IPS DF 6.9 (cell line): ENCODE results near the gene SPON1.
"Not testable (repeated sequence)": the region's sequence is repeated elsewhere in the genome, so short reads cannot be mapped to it uniquely, and the experiment has no call there.

Experiments used
- DNase-seq: peaks from one replicate; pipeline ENCODE4 v3.0.0-alpha.2; 2013; ENCODE audit warnings: low read depth, low spot score
- H3K27ac ChIP-seq: one replicate; pipeline ENCODE4 v1.5.1; 2013; ENCODE audit warnings: low read length, control low read depth
- H3K27me3 ChIP-seq: 2 replicates; pipeline ENCODE4 v1.6.1; 2013; ENCODE audit warnings: mild to moderate bottlenecking, low read length; ENCODE audit not compliant: control insufficient read depth, insufficient read depth
- H3K36me3 ChIP-seq: 2 replicates; pipeline ENCODE4 v1.6.1; 2013; ENCODE audit warnings: low read length; ENCODE audit not compliant: control insufficient read depth, insufficient read depth
- H3K4me1 ChIP-seq: 2 replicates; pipeline ENCODE4 v1.6.1; 2013; ENCODE audit warnings: low read length; ENCODE audit not compliant: control insufficient read depth, insufficient read depth
- H3K4me3 ChIP-seq: 2 replicates; pipeline ENCODE4 v1.5.1; 2013; ENCODE audit warnings: mild to moderate bottlenecking, low read length
- H3K9me3 ChIP-seq: 2 replicates; pipeline ENCODE4 v1.6.1; 2013; ENCODE audit warnings: low read length, inconsistent platforms; ENCODE audit not compliant: control insufficient read depth, insufficient read depth
- WGBS: extraction: QIAGEN DNeasy Blood & Tissue Kit; methylation state at CpG from one replicate; pipeline ENCODE4 v1.1.7; 2013; ENCODE audit warnings: mixed read lengths, missing lambda C conversion rate; ENCODE audit not compliant: insufficient read length, insufficient coverage; 5-methylcytosine and 5-hydroxymethylcytosine counted together

SPON1 gene

DNA sequence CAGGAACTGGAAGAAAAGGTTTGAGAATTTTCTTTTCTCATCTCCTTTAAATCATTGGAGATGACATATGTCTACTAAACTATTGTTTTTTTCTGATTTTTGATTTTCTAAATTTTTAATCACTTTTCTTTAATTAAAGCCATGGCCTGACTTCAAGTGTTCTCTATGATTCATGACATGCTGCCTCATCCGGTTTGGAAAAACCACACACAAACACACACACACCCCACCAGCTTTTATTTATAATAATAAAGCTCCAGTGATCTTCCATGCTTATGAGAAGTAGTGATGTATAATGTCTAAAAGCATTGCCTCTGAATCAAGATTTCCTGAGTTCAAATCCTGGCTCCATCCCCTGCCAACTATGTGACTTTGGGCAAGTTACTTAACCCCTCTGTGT, 179.2 kb downstream of the SPON1 start:
- Histone ChIP-seq H3K27ac (no peak overlapping the region), H3K36me3 (no peaks in the 10 kb centered on the region), H3K4me1 (no peaks in the 10 kb centered on the region), H3K9me3 (no peaks in the 10 kb centered on the region), H3K4me3 (no peak overlapping the region), H3K27me3 (no peaks in the 10 kb centered on the region)
- WGBS: no CpG with 5 or more reads among the region's 1 CpG
- DNase-seq: no peak

DNA sequence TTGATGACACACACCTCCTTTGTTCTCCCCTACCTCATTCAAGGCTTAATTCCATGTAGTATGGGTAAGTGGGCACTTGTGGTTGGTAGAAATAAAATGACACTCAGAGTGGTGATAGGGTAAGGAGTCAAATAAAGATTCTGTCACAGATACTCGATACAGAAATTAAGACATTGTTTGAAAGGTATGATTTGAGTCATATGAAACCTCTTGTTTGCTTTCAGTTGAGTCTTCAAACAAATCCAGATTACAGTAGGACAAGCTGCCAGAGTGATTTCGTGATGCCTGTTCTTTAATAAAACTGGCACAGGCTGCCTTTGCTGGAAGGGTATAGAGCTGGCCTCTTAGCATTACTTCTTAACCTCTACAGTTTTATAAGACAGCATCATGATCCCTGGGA, 182.4 kb downstream of the SPON1 start:
- Histone ChIP-seq H3K27me3 (no peaks in the 10 kb centered on the region), H3K27ac (no peak overlapping the region), H3K36me3 (no peaks in the 10 kb centered on the region), H3K9me3 (no peaks in the 10 kb centered on the region), H3K4me1 (no peaks in the 10 kb centered on the region), H3K4me3 (no peak overlapping the region)
- no peak for DNase-seq
- WGBS: no CpG with 5 or more reads among the region's 2 CpGs

DNA sequence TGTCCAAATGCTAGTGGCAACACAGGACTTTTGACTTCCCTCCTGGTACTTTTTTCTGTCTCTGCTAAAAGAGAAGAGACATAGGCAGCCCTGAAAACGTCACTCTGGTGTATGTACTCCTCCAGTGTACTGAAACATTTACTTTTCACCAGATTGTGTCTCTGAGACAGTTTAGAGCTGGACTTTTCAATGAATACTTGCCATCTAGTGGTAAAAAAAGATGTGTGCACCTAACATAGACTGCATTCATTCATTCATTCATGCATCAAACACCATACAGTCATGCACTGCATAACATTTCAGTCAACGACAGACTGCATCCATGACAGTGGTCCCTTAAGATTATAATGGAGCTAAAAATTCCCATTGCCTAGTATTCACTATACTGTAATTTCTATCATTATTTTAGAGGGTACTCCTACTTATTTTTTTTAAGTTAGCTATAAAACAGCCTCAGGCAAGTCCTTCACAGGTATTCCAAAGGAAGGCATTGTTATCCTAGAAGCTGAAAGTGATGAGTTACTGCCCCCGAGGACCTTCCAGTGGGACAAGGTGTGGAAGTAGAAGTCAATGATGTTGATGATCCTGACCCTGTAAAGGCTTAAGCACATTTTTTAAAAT, 186.2 kb downstream of the SPON1 start:
- no peak overlapping the region for H3K27ac ChIP-seq
- H3K4me3 ChIP-seq: no peak overlapping the region
- H3K9me3 ChIP-seq: no peaks in the 10 kb centered on the region
- no peaks in the 10 kb centered on the region for H3K36me3 ChIP-seq
- DNase-seq: no peak
- H3K4me1 ChIP-seq: no peaks in the 10 kb centered on the region
- H3K27me3 ChIP-seq: no peaks in the 10 kb centered on the region
- no CpG with 5 or more reads among the region's 3 CpGs for WGBS

DNA sequence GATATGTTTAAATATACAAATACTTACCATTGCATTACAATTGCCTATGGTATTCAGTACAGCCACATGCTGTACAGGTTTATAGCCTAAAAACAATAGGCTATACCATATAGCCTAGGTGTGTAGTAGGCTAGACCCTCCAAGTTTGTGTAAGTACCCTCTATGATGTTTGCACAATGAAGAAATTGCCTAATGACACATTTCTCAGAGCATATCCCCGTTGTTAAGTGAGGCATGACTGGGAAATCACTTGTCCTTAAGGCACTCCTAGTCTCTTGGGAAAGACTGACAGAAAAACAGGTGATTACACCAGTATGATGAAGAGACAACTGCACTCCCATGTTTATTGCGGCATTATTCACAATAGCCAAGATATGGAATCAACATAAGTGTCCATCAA, 187.2 kb downstream of the SPON1 start:
- H3K4me1 ChIP-seq: no peaks in the 10 kb centered on the region
- no peak for DNase-seq
- no peaks in the 10 kb centered on the region for H3K27me3 ChIP-seq
- H3K27ac ChIP-seq: no peak overlapping the region
- no peaks in the 10 kb centered on the region for H3K36me3 ChIP-seq
- H3K9me3 ChIP-seq: no peaks in the 10 kb centered on the region
- WGBS: no CpG with 5 or more reads among the region's 2 CpGs
- no peak overlapping the region for H3K4me3 ChIP-seq

DNA sequence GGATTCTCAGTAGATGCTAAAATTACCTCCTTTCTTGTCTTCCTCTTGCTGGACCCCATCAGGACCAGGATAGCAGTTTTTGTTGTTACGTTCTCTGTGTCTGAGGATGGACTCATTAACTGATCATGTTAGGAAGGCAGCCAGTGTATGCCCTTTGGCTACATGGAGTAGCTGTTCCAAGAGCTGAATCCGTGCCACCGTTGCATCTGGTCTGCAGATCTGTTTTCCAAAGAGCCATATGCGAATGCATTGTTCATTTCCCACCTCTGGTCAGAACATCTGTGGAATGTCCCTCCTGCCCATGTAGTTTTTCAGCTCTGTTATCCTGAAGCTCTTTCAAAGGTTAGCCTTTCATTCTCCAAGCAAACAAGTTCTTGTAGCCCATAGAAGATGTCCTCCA, 188.4 kb downstream of the SPON1 start:
- H3K4me3 ChIP-seq: no peak overlapping the region
- DNase-seq: no peak
- whole genome bisulfite sequencing: no CpG with 5 or more reads among the region's 4 CpGs
- no peaks in the 10 kb centered on the region for H3K36me3 ChIP-seq
- H3K27me3 ChIP-seq: no peaks in the 10 kb centered on the region
- no peaks in the 10 kb centered on the region for H3K4me1 ChIP-seq
- no peaks in the 10 kb centered on the region for H3K9me3 ChIP-seq
- H3K27ac ChIP-seq: no peak overlapping the region

DNA sequence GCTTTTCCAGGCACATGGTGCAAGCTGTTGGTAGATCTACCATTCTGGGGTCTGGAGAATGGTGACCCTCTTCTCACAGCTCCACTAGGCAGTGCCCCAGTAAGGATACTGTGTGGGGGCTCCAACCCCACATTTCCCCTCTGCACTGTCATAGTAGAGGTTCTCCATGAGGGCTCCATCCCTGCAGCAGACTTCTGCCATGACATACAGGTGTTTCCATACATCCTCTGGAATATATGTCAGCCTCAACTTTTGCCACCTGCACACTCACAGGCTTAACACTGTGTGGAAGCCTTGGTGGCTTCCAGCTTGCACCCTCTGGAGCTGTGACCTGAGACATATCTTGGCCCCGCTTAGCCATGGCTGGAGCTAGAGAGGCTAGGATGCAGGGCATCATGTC, 191.6 kb downstream of the SPON1 start:
- no CpG with 5 or more reads among the region's 1 CpG for WGBS

DNA sequence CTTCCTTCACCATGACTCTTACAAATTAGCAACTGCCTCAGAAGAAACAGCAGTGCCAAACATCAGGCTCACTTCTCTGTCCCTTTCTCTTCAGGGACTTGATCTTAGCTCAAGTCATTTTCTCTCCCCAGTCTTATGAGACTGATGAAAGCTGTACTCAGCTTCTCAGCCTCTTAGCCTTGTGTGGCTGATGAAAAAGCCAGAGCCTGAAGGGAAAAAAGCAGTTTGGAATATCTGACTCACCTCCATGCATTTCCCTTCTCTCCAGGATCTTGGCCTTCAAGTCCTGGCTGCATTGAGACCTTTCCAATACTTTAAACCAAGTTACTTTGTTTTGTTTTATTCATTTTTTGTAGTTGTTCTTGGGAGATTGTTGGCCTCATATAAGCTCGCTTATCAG, 195.9 kb downstream of the SPON1 start:
- H3K4me3 ChIP-seq: no peak overlapping the region
- H3K27ac ChIP-seq: no peak overlapping the region
- H3K9me3 ChIP-seq: no peaks in the 10 kb centered on the region
- no peaks in the 10 kb centered on the region for H3K4me1 ChIP-seq
- H3K27me3 ChIP-seq: no peaks in the 10 kb centered on the region
- no peak for DNase-seq
- no peaks in the 10 kb centered on the region for H3K36me3 ChIP-seq
- no CpG with 5 or more reads among the region's 1 CpG for WGBS

More for the DNA sequence above, 191.6 kb downstream of the SPON1 start:
- not testable (repeated sequence) for H3K4me3 ChIP-seq, H3K9me3 ChIP-seq, H3K27ac ChIP-seq, H3K36me3 ChIP-seq, DNase-seq, H3K27me3 ChIP-seq, H3K4me1 ChIP-seq

DNA sequence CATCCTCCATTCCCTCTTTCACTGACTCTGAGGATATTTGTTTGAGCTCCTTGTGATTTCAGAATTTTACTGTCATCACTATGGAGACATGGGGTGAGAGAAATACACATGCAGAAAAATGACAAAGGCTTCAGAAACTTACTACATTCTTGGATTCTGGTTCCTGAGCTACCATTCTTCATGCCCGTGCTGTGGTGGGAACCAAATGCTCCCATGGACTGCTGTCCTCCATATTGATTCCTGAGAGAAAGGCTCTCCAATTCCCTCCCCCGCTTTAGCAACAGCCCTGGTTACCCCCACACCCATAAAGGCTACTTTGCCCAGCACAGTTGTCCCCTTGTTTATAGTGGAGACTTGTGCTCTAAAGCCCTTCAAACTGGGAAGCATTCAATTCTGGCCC, 201.1 kb downstream of the SPON1 start:
- no peak overlapping the region for H3K4me3 ChIP-seq
- DNase-seq: no peak
- H3K4me1 ChIP-seq: no peaks in the 10 kb centered on the region
- H3K27ac ChIP-seq: no peak overlapping the region
- H3K36me3 ChIP-seq: no peaks in the 10 kb centered on the region
- WGBS: no CpG with 5 or more reads among the region's 2 CpGs
- H3K9me3 ChIP-seq: no peaks in the 10 kb centered on the region
- H3K27me3 ChIP-seq: no peaks in the 10 kb centered on the region

DNA sequence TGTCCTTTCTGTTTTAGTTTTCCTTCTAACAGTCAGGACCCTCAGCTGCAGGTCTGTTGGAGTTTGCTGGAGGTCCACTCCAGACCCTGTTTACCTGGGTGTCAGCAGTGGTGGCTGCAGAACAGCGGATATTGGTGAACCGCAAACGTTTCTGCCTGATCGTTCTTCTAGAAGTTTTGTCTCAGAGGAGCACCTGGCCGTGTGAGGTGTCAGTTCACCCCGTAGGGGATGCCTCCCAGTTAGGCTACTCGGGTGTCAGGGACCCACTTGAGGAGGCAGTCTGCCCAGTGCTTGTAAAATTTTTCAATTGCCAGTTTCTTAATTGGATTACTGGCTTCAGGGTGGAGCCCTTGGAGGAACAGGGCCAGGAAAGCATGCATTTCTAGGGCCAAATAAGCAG, 211.2 kb downstream of the SPON1 start:
- not testable (repeated sequence) for DNase-seq, H3K27ac ChIP-seq, H3K27me3 ChIP-seq, H3K4me1 ChIP-seq, H3K9me3 ChIP-seq, H3K4me3 ChIP-seq, H3K36me3 ChIP-seq
- no CpG with 5 or more reads among the region's 7 CpGs for WGBS

DNA sequence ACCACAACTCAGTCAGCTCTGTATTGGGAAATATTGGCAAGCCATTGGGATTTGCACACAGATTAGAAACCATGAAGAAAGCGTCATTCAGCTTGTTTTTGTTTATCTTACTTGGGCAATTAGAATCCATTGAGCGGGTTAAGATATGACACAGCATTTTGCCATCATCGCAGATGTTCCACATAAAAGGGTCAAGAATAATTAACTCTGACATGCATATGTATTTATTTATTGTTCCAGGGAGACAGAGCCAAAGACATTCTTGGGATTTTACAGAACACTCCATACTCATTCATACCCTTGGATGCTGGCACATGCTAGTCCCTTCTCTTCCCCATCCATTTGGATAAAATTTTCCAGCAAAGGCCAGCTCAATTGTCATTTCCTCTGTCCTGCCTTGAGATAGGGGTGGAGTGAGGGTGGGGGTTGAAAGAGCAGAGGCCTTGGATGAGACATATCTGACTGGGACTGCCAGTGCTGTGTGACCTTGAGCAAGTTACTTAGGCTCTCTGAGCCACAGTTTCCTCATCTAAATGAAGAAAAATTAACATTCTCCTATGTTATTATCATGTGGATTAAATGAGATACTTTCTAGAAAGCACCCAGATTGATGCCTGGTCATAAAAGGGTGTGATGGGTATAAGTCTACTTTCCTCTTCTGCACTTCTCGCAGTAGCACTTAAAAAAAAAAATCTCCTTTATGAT, 216.7 kb downstream of the SPON1 start:
- H3K36me3 ChIP-seq: no peaks in the 10 kb centered on the region
- WGBS: no CpG with 5 or more reads among the region's 4 CpGs
- no peak for DNase-seq
- peaks cover 2% of the 10 kb centered on the region; the same call in 1 of the 2 replicates for H3K4me1 ChIP-seq
- H3K9me3 ChIP-seq: no peaks in the 10 kb centered on the region
- H3K27me3 ChIP-seq: no peaks in the 10 kb centered on the region
- H3K4me3 ChIP-seq: no peak overlapping the region
- H3K27ac ChIP-seq: no peak overlapping the region

DNA sequence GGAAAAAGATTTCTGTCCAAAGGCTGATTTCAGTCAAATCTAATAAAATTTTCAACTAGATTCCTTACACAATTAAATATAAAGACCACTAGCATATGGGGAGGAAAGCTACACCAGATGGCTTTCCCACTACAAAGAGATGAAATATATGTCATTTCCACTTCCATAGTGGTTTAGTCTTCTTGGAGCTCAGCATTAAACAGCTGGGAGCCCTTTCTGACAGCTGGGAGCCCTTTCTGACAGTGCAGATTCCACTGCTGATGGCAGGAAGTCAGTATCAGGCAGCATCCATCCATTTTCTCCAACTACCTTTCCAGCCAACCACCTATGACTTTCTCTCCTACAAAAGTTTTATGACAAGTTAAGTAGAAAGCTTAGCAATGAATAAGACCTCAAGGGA, 218.6 kb downstream of the SPON1 start:
- no peak overlapping the region for H3K4me3 ChIP-seq
- no peaks in the 10 kb centered on the region for H3K27me3 ChIP-seq
- DNase-seq: no peak
- H3K36me3 ChIP-seq: no peaks in the 10 kb centered on the region
- H3K9me3 ChIP-seq: no peaks in the 10 kb centered on the region
- H3K4me1 ChIP-seq: peaks cover 2% of the 10 kb centered on the region; the same call in 1 of the 2 replicates
- no peak overlapping the region for H3K27ac ChIP-seq
